ENCODE results near the gene CES2. TPM values are rescaled to one million over a fixed set of nuclear protein-coding genes. Genes with fewer than 3 reads are reported as not detected.
"Not testable (repeated sequence)": the region's sequence is repeated elsewhere in the genome, so short reads cannot be mapped to it uniquely, and the experiment has no call there.

Gene CES2
- total and polyA plus RNA-seq, 2 of the 8 experiments (the other 6 are each of a cell fraction or from before 2014, with no cell fraction given) = 8.6 to 14.7 TPM

DNA sequence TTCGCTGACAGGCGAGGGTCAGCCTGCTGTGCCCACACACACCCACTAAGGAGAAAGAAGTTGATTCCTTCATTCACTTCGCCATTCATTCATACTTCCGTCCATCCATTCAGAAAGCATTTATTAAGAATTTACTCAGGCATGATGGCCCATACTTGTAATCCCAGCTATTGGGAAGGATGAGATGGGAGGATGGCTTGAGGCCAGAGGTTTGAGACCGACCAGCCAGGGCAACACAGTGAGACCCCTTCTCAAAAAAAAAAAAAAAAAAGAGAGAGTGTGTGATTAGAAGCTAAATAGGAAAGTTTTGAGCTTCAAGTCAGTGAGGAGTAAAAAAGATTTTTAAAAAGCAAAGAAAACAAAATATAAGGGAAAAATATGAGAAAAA, 8.7 kb downstream of the CES2 start (continued):
- no peak for TF ChIP-seq ZNF274 (IDR thresholded peaks at IDR 0.05; ENCODE audit: borderline replicate concordance, extremely low read depth, low read length)
- no peak for TF ChIP-seq CHD2 (IDR thresholded peaks at IDR 0.05; ENCODE audit: low read length)
- TF ChIP-seq BACH1 (IDR thresholded peaks at IDR 0.05; ENCODE audit: low read length) = no peak
- TF ChIP-seq BCL11A (IDR thresholded peaks at IDR 0.05; ENCODE audit: low read depth in 2 of 2, low read length in 2 of 2) = no peak
- no peak for TF ChIP-seq RNF2 (IDR thresholded peaks at IDR 0.05; ENCODE audit: borderline replicate concordance, low read depth, low read length, missing control alignments, poor library complexity, severe bottlenecking)
- TF ChIP-seq POU5F1 (IDR thresholded peaks at IDR 0.05; ENCODE audit: low read depth, low read length) = no peak

DNA sequence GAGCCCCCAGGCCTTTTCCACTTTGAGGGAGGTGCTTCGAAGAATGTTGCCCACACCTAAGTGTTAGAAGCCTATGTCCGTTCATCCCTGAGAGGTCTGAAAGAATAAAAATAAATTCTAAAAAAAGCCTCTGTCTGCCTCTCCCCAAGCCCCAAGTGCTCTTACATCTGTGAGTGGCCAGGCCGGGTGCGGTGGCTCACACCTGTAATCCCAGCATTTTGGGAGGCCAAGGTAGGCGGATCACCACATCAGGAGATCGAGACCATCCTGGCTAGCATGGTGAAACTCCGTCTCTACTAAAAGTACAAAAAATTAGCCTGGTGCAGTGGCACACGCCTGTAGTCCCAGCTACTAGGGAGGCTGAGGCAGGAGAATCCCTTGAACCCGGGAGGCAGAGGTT, 9.7 kb downstream of the CES2 start:
- not testable (repeated sequence) for H2AFZ ChIP-seq (ENCODE audit: low read length); H2BK12ac ChIP-seq (ENCODE audit: low read depth, low read length); H3K27ac ChIP-seq (ENCODE audit: low read depth, low read length); H3K4me2 ChIP-seq (ENCODE audit: insufficient read depth in 1 of 2, low read depth in 2 of 2, low read length in 2 of 2); H3K9me3 ChIP-seq (ENCODE audit: insufficient read depth in 2 of 2, low read depth in 1 of 2, low read length in 1 of 2); H3K18ac ChIP-seq (ENCODE audit: extremely low read depth, low read length); H3K23ac ChIP-seq (ENCODE audit: insufficient read length); H3K23me2 ChIP-seq (ENCODE audit: low read depth, low read length); H2BK20ac ChIP-seq (ENCODE audit: low read length); DNase-seq (ENCODE audit: low read depth in 1 of 2, low spot score in 2 of 2); H3K4me1 ChIP-seq (replicated peaks in 1 of 4; ENCODE audit: control insufficient read depth in 3 of 4, insufficient read depth in 4 of 4, low read length in 3 of 4); H2BK120ac ChIP-seq (replicated peaks; ENCODE audit: low read depth, low read length); FAIRE-seq; H3K9ac ChIP-seq (replicated peaks in 1 of 4; ENCODE audit: extremely low read depth in 1 of 4, low read depth in 3 of 4, low read length in 3 of 4); H4K8ac ChIP-seq (ENCODE audit: extremely low read depth, insufficient read depth, low read length); H3K4me3 ChIP-seq (ENCODE audit: extremely low read depth in 1 of 4, insufficient read depth in 2 of 4, low read depth in 3 of 4, low read length in 4 of 4); H2BK15ac ChIP-seq (ENCODE audit: low read length); H3K4ac ChIP-seq (replicated peaks; ENCODE audit: insufficient read length, low read depth, low read length); H3K79me1 ChIP-seq (ENCODE audit: low read depth, low read length); H2BK5ac ChIP-seq (ENCODE audit: low read depth, low read length); H4K5ac ChIP-seq (ENCODE audit: insufficient read length, low read depth, low read length); H4K20me1 ChIP-seq (replicated peaks in 1 of 2; ENCODE audit: control insufficient read depth in 1 of 2, insufficient read depth in 2 of 2, low read length in 2 of 2); H4K91ac ChIP-seq (replicated peaks; ENCODE audit: insufficient read length, low read length); H2AK5ac ChIP-seq (ENCODE audit: low read depth, low read length); H3K14ac ChIP-seq (ENCODE audit: insufficient read length); H3K79me2 ChIP-seq (ENCODE audit: control insufficient read depth in 1 of 2, insufficient read depth in 2 of 2, low read length in 2 of 2); H3K56ac ChIP-seq (replicated peaks; ENCODE audit: insufficient read length, low read depth, low read length)
- Histone ChIP-seq H3K27me3 (replicated peaks in 1 of 4; ENCODE audit: control insufficient read depth in 3 of 4, extremely low read depth in 1 of 4, insufficient read depth in 3 of 4, low read length in 3 of 4) (peaks cover 10 to 28% (median 27%) of the 10 kb centered on the region in 4 experiments), H3K36me3 (ENCODE audit: control insufficient read depth in 2 of 4, insufficient read depth in 4 of 4, low read length in 3 of 4) (peaks cover 5 to 18% (median 15%) of the 10 kb centered on the region in 4 experiments; a peak in 7 of 8 replicates)
- ChIA-PET CTCF (ENCODE audit: partially characterized antibody) (interaction anchor here (1.0 to 4.7 kb wide), 7 partner anchors 9 to 53 kb away, joined by 3 to 18 read pairs (median 4); partner anchors contain the start of gene CES3), POLR2A (ENCODE audit: partially characterized antibody) (interaction anchor here (0.9 kb wide), 1 partner anchor 285 kb away, joined by 3 read pairs; no protein-coding TSS in a partner anchor)
- WGBS, 2 experiments (ENCODE audit: extremely low coverage in 1 of 2, insufficient coverage in 1 of 2, insufficient read length in 1 of 2, insufficient replicate concordance in 2 of 2, low coverage in 1 of 2, low lambda C conversion rate in 2 of 2, missing lambda C conversion rate in 1 of 2) = 87% methylated on average over 9 of the region's 9 CpGs; no CpG with 5 or more reads in 1 of the 2 experiments

All from H1 (cell line).